ENCODE results near the gene MICALL2. TPM values are rescaled to one million over a fixed set of nuclear protein-coding genes. Genes with fewer than 3 reads are reported as not detected.
A peak's percentile ranks its signal among the peaks of the same experiment; 100 is the strongest.

The MICALL2 gene
- total RNA-seq, 1 donor from 2014 or later: 8.3 TPM

GRCh38 chr7:1409555-1409954, 49.7 kb downstream of the MICALL2 start:
- no peak for TF ChIP-seq CTCF (IDR thresholded peaks at IDR 0.05; ENCODE audit: borderline replicate concordance)
- Histone ChIP-seq H3K4me1 (peaks cover 8% of the 10 kb centered on the region), H3K27ac (replicated peaks) (no peak overlapping the region), H3K36me3 (no peaks in the 10 kb centered on the region), H3K9me3 (replicated peaks) (no peaks in the 10 kb centered on the region), H3K4me3 (no peak overlapping the region), H3K27me3 (ENCODE audit: low read depth) (peaks cover 100% of the 10 kb centered on the region)
- DNase-seq: no peak
- intact Hi-C loops (cut with micrococcal nuclease): no loop called here

- intact Hi-C loops (cut with micrococcal nuclease): no loop called here
- no peak for DNase-seq
- no peak overlapping the region for H3K27ac ChIP-seq (replicated peaks)
- no peak for TF ChIP-seq CTCF (IDR thresholded peaks at IDR 0.05; ENCODE audit: borderline replicate concordance)
- H3K27me3 ChIP-seq (ENCODE audit: low read depth): peaks cover 100% of the 10 kb centered on the region
- no peaks in the 10 kb centered on the region for H3K9me3 ChIP-seq (replicated peaks)
- peaks cover 14% of the 10 kb centered on the region for H3K4me1 ChIP-seq
- H3K4me3 ChIP-seq: no peak overlapping the region
- no peaks in the 10 kb centered on the region for H3K36me3 ChIP-seq
Observed at GRCh38 chr7:1408466-1408865, 50.8 kb downstream of the MICALL2 start.

GRCh38 chr7:1407892-1408291, 51.4 kb downstream of the MICALL2 start:
- Histone ChIP-seq H3K9me3 (replicated peaks) (peaks cover 2% of the 10 kb centered on the region), H3K27me3 (ENCODE audit: low read depth) (peaks cover 100% of the 10 kb centered on the region), H3K4me1 (peaks cover 14% of the 10 kb centered on the region), H3K27ac (replicated peaks) (no peak overlapping the region), H3K36me3 (no peaks in the 10 kb centered on the region), H3K4me3 (no peak overlapping the region)
- intact Hi-C loops (cut with micrococcal nuclease): no loop called here
- no peak for DNase-seq
- TF ChIP-seq CTCF (IDR thresholded peaks at IDR 0.05; ENCODE audit: borderline replicate concordance): no peak

- no peak for DNase-seq
- Histone ChIP-seq H3K36me3 (no peaks in the 10 kb centered on the region), H3K4me1 (peaks cover 7% of the 10 kb centered on the region), H3K4me3 (no peak overlapping the region), H3K27ac (replicated peaks) (no peak overlapping the region), H3K9me3 (replicated peaks) (peaks cover 22% of the 10 kb centered on the region), H3K27me3 (ENCODE audit: low read depth) (peaks cover 100% of the 10 kb centered on the region)
- intact Hi-C loops (cut with micrococcal nuclease): no loop called here
- no peak for TF ChIP-seq CTCF (IDR thresholded peaks at IDR 0.05; ENCODE audit: borderline replicate concordance)
Observed at GRCh38 chr7:1404898-1405548, 54.2 kb downstream of the MICALL2 start.

GRCh38 chr7:1404460-1404809, 54.8 kb downstream of the MICALL2 start:
- H3K27me3 ChIP-seq (ENCODE audit: low read depth): peaks cover 100% of the 10 kb centered on the region
- H3K4me1 ChIP-seq: peaks cover 7% of the 10 kb centered on the region
- intact Hi-C loops (cut with micrococcal nuclease): no loop called here
- no peak for DNase-seq
- TF ChIP-seq CTCF (IDR thresholded peaks at IDR 0.05; ENCODE audit: borderline replicate concordance): no peak
- H3K4me3 ChIP-seq: peak overlapping the region; percentile 27
- H3K36me3 ChIP-seq: no peaks in the 10 kb centered on the region
- no peak overlapping the region for H3K27ac ChIP-seq (replicated peaks)
- H3K9me3 ChIP-seq (replicated peaks): peaks cover 22% of the 10 kb centered on the region
